ENCODE data around the gene FAM168A. TPM values are rescaled to one million over a fixed set of nuclear protein-coding genes. Genes with fewer than 3 reads are reported as not detected.

FAM168A gene
- total RNA-seq, 2 donors from 2014 or later: 34.0 to 36.0 TPM

GRCh38 chr11:73454987-73455386, 142.9 kb downstream of the FAM168A start:
- Histone ChIP-seq H3K4me3 (no peak overlapping the region), H3K4me1 (ENCODE audit: control insufficient read depth in 1 of 2, low read depth in 2 of 2) (no peaks in the 10 kb centered on the region), H3K9me3 (no peaks in the 10 kb centered on the region), H3K27me3 (replicated peaks; ENCODE audit: insufficient read depth) (no peaks in the 10 kb centered on the region), H3K27ac (no peak overlapping the region), H3K36me3 (no peaks in the 10 kb centered on the region)
- DNase-seq (ENCODE audit: low spot score) (no peak), ATAC-seq (ENCODE audit: insufficient number of reproducible peaks, low FRiP score, low read depth) (no peak)
- TF ChIP-seq CTCF (IDR thresholded peaks at IDR 0.05): no peak

DNA sequence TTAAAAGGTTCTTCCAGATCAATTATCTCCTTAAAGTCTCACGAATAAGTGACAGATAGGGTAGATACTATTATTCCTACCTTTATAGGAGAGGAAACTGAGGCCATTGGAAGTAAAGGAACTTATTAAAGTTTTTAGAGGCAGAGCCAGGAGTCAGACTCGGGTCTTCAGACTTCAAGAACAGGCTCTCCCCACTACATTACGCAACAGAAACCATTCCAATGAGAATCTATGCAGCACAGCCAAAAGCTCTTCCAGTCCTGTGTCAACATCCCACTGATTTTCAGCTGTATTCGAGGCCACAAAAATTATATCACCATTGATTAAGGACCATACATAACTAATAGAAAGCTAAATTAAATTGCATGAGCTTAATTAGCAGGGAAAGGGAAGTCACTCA, 144.3 kb downstream of the FAM168A start:
- DNase-seq (ENCODE audit: low spot score) (no peak), ATAC-seq (ENCODE audit: insufficient number of reproducible peaks, low FRiP score, low read depth) (no peak)
- Histone ChIP-seq H3K36me3 (no peaks in the 10 kb centered on the region), H3K27ac (no peak overlapping the region), H3K9me3 (no peaks in the 10 kb centered on the region), H3K4me1 (ENCODE audit: control insufficient read depth in 1 of 2, low read depth in 2 of 2) (no peaks in the 10 kb centered on the region), H3K4me3 (no peak overlapping the region), H3K27me3 (replicated peaks; ENCODE audit: insufficient read depth) (no peaks in the 10 kb centered on the region)
- no peak for TF ChIP-seq CTCF (IDR thresholded peaks at IDR 0.05)

- no peak for TF ChIP-seq CTCF (IDR thresholded peaks at IDR 0.05)
- H3K9me3 ChIP-seq: no peaks in the 10 kb centered on the region
- no peak overlapping the region for H3K4me3 ChIP-seq
- no peaks in the 10 kb centered on the region for H3K36me3 ChIP-seq
- DNase-seq (ENCODE audit: low spot score) (no peak), ATAC-seq (ENCODE audit: insufficient number of reproducible peaks, low FRiP score, low read depth) (no peak)
- no peaks in the 10 kb centered on the region for H3K4me1 ChIP-seq (ENCODE audit: control insufficient read depth in 1 of 2, low read depth in 2 of 2)
- H3K27ac ChIP-seq: no peak overlapping the region
- no peaks in the 10 kb centered on the region for H3K27me3 ChIP-seq (replicated peaks; ENCODE audit: insufficient read depth)
Observed at GRCh38 chr11:73452726-73453125, 145.2 kb downstream of the FAM168A start.

DNA sequence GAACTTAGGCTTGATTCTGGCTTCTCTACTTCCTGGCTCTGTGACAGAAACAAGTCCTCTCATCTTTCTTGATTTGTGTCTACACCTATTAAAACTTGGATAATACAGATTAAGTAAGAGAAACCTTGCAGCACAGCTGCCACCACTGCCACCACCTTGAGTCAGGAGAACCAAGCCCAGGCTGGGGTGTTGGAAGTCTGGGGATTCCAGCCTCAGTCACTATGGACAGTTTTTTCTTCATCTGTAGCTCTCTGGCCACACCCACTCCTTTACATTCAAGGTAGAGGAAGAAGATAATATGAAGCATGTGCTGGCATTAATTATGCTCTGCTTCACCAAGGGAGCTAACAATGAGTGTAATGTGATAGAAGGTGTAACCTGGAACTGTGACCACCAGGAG, 146.0 kb downstream of the FAM168A start:
- DNase-seq (ENCODE audit: low spot score): no peak
- Histone ChIP-seq H3K9me3 (no peaks in the 10 kb centered on the region), H3K4me1 (ENCODE audit: control insufficient read depth in 1 of 2, low read depth in 2 of 2) (peaks cover 0 to 5% of the 10 kb centered on the region in 2 donors), H3K27me3 (replicated peaks; ENCODE audit: insufficient read depth) (no peaks in the 10 kb centered on the region), H3K27ac (no peak overlapping the region), H3K4me3 (no peak overlapping the region), H3K36me3 (no peaks in the 10 kb centered on the region)
- TF ChIP-seq CTCF (IDR thresholded peaks at IDR 0.05): no peak
- no peak for ATAC-seq (ENCODE audit: insufficient number of reproducible peaks, low FRiP score, low read depth)

DNA sequence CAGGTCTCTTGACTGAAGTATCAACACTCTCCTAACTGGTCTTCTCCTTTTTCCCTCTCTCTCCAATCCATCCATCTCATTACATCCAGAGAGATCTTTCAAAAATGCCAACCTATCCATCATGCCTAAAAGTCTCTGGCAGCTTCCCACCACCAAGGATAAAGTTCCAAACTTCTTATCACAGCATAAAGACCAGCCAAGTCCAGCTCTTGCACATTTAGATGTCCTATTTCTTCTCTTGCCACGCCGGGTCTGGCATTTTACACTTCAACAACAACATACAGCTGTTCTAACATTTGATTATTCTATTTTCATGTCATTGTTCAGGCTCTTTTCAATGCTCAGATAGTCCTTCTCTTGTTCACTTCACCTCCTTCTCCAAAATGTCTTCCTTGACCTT, 151.1 kb downstream of the FAM168A start:
- TF ChIP-seq CTCF (IDR thresholded peaks at IDR 0.05): no peak

More for the DNA sequence above, 151.1 kb downstream of the FAM168A start:
- DNase-seq (ENCODE audit: low spot score) (no peak), ATAC-seq (ENCODE audit: insufficient number of reproducible peaks, low FRiP score, low read depth) (no peak)
- H3K4me1 ChIP-seq (ENCODE audit: control insufficient read depth in 1 of 2, low read depth in 2 of 2): peaks cover 0 to 10% of the 10 kb centered on the region in 2 donors
- H3K27me3 ChIP-seq (replicated peaks; ENCODE audit: insufficient read depth): no peaks in the 10 kb centered on the region
- no peaks in the 10 kb centered on the region for H3K9me3 ChIP-seq
- no peak overlapping the region for H3K4me3 ChIP-seq
- H3K36me3 ChIP-seq: no peaks in the 10 kb centered on the region
- no peak overlapping the region for H3K27ac ChIP-seq
